Measurements from ENCODE around the gene WRAP73.

DNA sequence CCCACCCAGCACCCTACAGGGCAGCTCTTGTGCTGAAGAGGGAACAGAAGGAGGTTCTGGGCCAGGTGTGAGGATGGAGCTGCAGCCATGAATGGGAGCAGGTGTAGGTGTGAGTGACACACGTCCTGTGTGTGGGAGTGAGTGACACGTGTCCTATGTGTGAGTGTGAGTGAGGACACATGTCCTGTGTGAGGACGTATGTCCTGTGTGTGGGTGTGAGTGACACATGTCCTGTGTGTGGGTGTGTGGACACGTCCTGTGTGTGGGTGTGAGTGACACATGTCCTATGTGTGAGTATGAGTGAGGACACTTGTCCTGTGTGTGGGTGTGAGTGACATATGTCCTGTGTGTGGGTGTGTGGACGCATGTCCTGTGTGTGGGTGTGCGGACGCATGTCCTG lies 65.0 kb downstream of the WRAP73 start:
- TF ChIP-seq, protein P1, sequence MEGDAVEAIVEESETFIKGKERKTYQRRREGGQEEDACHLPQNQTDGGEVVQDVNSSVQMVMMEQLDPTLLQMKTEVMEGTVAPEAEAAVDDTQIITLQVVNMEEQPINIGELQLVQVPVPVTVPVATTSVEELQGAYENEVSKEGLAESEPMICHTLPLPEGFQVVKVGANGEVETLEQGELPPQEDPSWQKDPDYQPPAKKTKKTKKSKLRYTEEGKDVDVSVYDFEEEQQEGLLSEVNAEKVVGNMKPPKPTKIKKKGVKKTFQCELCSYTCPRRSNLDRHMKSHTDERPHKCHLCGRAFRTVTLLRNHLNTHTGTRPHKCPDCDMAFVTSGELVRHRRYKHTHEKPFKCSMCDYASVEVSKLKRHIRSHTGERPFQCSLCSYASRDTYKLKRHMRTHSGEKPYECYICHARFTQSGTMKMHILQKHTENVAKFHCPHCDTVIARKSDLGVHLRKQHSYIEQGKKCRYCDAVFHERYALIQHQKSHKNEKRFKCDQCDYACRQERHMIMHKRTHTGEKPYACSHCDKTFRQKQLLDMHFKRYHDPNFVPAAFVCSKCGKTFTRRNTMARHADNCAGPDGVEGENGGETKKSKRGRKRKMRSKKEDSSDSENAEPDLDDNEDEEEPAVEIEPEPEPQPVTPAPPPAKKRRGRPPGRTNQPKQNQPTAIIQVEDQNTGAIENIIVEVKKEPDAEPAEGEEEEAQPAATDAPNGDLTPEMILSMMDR (IDR thresholded peaks at IDR 0.05; ENCODE audit: insufficient read depth, low read length, poor library complexity, severe bottlenecking) = no peak
- no peak for TF ChIP-seq EZH2phosphoT487 (conservative IDR thresholded peaks at IDR 0.05; ENCODE audit: low read length)
